ENCODE data around the gene FOLH1.
"Not testable (repeated sequence)": the region's sequence is repeated elsewhere in the genome, so short reads cannot be mapped to it uniquely, and the experiment has no call there.

GRCh38 chr11:49177936-49178335 is 30.5 kb downstream of the FOLH1 start:
- not testable (repeated sequence) for TF ChIP-seq CTCF (IDR thresholded peaks at IDR 0.05; ENCODE audit: control extremely low read depth in 1 of 3, insufficient read depth in 1 of 3, low read depth in 1 of 3, low read length in 3 of 3); CHD2 (IDR thresholded peaks at IDR 0.05; ENCODE audit: low read length); ZNF274 (IDR thresholded peaks at IDR 0.05; ENCODE audit: borderline replicate concordance, extremely low read depth, low read length); EGR1 (IDR thresholded peaks at IDR 0.05; ENCODE audit: borderline replicate concordance, low read depth, low read length); BCL11A (IDR thresholded peaks at IDR 0.05; ENCODE audit: low read depth in 2 of 2, low read length in 2 of 2)

Measured in H1 (cell line).